HCT116 (cell line): Measurements from ENCODE around the gene SYT7. TPM values are rescaled to one million over a fixed set of nuclear protein-coding genes. Genes with fewer than 3 reads are reported as not detected.

ENCODE experiments used
- ATAC-seq: fragments of 200-7000 bp; cut with Tn5 transposase; 2 replicates; pipeline ENCODE4 v1.9.1; 2020; ENCODE audit warnings: mild to moderate bottlenecking, moderate library complexity
- BruUV-seq: library from RNA; stranded (reverse); fragments of 400-500 nt; replicated peaks from 2 replicates; lab custom pipeline; 2021; lab: Mats Ljungman, UMichigan
- CTCF ChIA-PET: fragments of 300-600 bp; sonication (Branson Sonifier 250); formaldehyde crosslinking; loops from one replicate; lab custom pipeline; 2021; ENCODE audit warnings: antibody characterized with exemption; lab: Charles Lee
- POLR2A ChIA-PET: fragments of 300-600, 350-600 bp; sonication (Branson Sonifier 250); formaldehyde crosslinking; loops from one replicate; lab custom pipeline; 2021; ENCODE audit warnings: antibody characterized with exemption; lab: Charles Lee
- RAD21 ChIA-PET, 2 experiments: fragments of 300-600 bp; sonication (Branson Sonifier 250); formaldehyde crosslinking; loops; one replicate each; lab custom pipeline; 2023; ENCODE audit warnings: low total read pairs in 2 of 2; ENCODE audit not compliant: uncharacterized antibody in 2 of 2, unreplicated experiment in 2 of 2, low non-redundant PET in 1 of 2; lab: Charles Lee
- DNase-seq: peaks from one replicate; pipeline ENCODE4 v3.0.0-alpha.2; 2010; ENCODE audit warnings: low read depth, low spot score
- H2AFZ ChIP-seq: fragments of 200-600 bp; shearing (Covaris generic), sonication (generic); 2 replicates; pipeline ENCODE4 v1.6.1; 2017; ENCODE audit warnings: low read depth, mixed run types, mixed read lengths, antibody characterized with exemption, low read length; ENCODE audit not compliant: poor library complexity, severe bottlenecking
- H3K27ac ChIP-seq: 2 replicates; pipeline ENCODE4 v1.5.1; 2012; ENCODE audit warnings: low read depth, low read length
- H3K27me3 ChIP-seq: fragments of 200-600 bp; sonication (generic); 2 replicates; pipeline ENCODE4 v1.6.1; 2016; ENCODE audit warnings: mixed run types, low read length, mixed read lengths; ENCODE audit not compliant: insufficient read depth
- H3K36me3 ChIP-seq, 2 experiments: fragments of 200-500 bp in 1 of 2; fragments of 200-600 bp in 1 of 2; sonication (Bioruptor generic) in 1 of 2; sonication (generic) in 1 of 2; 2 replicates each; pipeline versions ENCODE4 v1.5.1 to v1.6.1; 2014 to 2016; ENCODE audit warnings: low read length in 2 of 2, inconsistent platforms in 1 of 2, mixed read lengths in 1 of 2, mixed run types in 1 of 2; ENCODE audit not compliant: insufficient read depth in 2 of 2, control insufficient read depth in 1 of 2
- H3K4me1 ChIP-seq, 2 experiments: fragments of 200-600 bp in 1 of 2; sonication (generic) in 1 of 2; 2 replicates each; pipeline versions ENCODE4 v1.5.1 to v1.6.1; 2012 to 2017; ENCODE audit warnings: low read length in 2 of 2, inconsistent platforms in 1 of 2, mild to moderate bottlenecking in 1 of 2, mixed read lengths in 1 of 2, mixed run types in 1 of 2, moderate library complexity in 1 of 2; ENCODE audit not compliant: insufficient read depth in 2 of 2, control insufficient read depth in 1 of 2
- H3K4me2 ChIP-seq: fragments of 200-600 bp; sonication (generic); 2 replicates; pipeline ENCODE4 v1.6.1; 2017; ENCODE audit warnings: mixed run types, low read length, mixed read lengths
- H3K4me3 ChIP-seq, 2 experiments: fragments of 200-600 bp in 1 of 2; sonication (generic) in 1 of 2; replicated peaks in 1 of 2; 2 replicates each; pipeline ENCODE4 v1.5.1; 2011 to 2016; ENCODE audit warnings: low read length in 2 of 2, control low read depth in 1 of 2, low read depth in 1 of 2, mild to moderate bottlenecking in 1 of 2, mixed read lengths in 1 of 2, mixed run types in 1 of 2
- H3K79me2 ChIP-seq: fragments of 200-600 bp; sonication (generic); 2 replicates; pipeline ENCODE4 v1.6.1; 2017; ENCODE audit warnings: mild to moderate bottlenecking, mixed run types, low read length, moderate library complexity, mixed read lengths; ENCODE audit not compliant: insufficient read depth
- H3K9ac ChIP-seq: fragments of 200-600 bp; sonication (generic); 2 replicates; pipeline ENCODE4 v1.6.1; 2016; ENCODE audit warnings: low read length, mixed read lengths
- H3K9me2 ChIP-seq: fragments of 200-600 bp; sonication (generic), shearing (Covaris generic); 2 replicates; pipeline ENCODE4 v1.6.1; 2017; ENCODE audit warnings: mixed run types, mild to moderate bottlenecking, moderate library complexity; ENCODE audit not compliant: insufficient read depth
- H3K9me3 ChIP-seq, 2 experiments: fragments of 200-500 bp in 1 of 2; fragments of 200-600 bp in 1 of 2; sonication (Bioruptor generic) in 1 of 2; sonication (generic) in 1 of 2; 2 replicates each; pipeline ENCODE4 v1.6.1; 2014 to 2017; ENCODE audit warnings: low read length in 2 of 2, mixed read lengths in 2 of 2, inconsistent platforms in 1 of 2, low read depth in 1 of 2, mild to moderate bottlenecking in 1 of 2, mixed run types in 1 of 2, moderate library complexity in 1 of 2; ENCODE audit not compliant: control insufficient read depth in 1 of 2, insufficient read depth in 1 of 2
- H4K20me1 ChIP-seq: fragments of 200-600 bp; sonication (generic), shearing (Covaris generic); 2 replicates; pipeline ENCODE4 v1.6.1; 2017; ENCODE audit warnings: mixed run types, mild to moderate bottlenecking, moderate library complexity; ENCODE audit not compliant: insufficient read depth
- ATF3 ChIP-seq: IDR thresholded peaks from 2 replicates; pipeline ENCODE4 v1.6.1; 2012
- CEBPB ChIP-seq: IDR thresholded peaks from 2 replicates; pipeline ENCODE4 v1.6.1; 2012; ENCODE audit warnings: low read depth
- CTCF ChIP-seq, 3 experiments: fragments of 200-600 bp in 1 of 3; sonication (generic) in 1 of 3; IDR thresholded peaks in 2 of 3; conservative IDR thresholded peaks in 1 of 3; 2 replicates each; pipeline ENCODE4 v1.5.1; 2012 to 2017; ENCODE audit warnings: low read depth in 2 of 3, low read length in 2 of 3, antibody characterized with exemption in 1 of 3, borderline replicate concordance in 1 of 3, control low read depth in 1 of 3, mild to moderate bottlenecking in 1 of 3, mixed read lengths in 1 of 3, mixed run types in 1 of 3, moderate library complexity in 1 of 3; ENCODE audit not compliant: insufficient read depth in 1 of 3
- ELF1 ChIP-seq: IDR thresholded peaks from 2 replicates; pipeline ENCODE4 v1.6.1; 2012; ENCODE audit warnings: low read depth, borderline replicate concordance
- EZH2 ChIP-seq: fragments of 200-600 bp; sonication (generic); IDR thresholded peaks from 2 replicates; pipeline ENCODE4 v1.6.1; 2017; ENCODE audit warnings: antibody characterized with exemption, mixed run types
- EZH2phosphoT487 ChIP-seq: fragments of 200-600 bp; IDR thresholded peaks from 2 replicates; pipeline ENCODE4 v1.6.1; 2018; ENCODE audit warnings: antibody characterized with exemption, borderline replicate concordance
- FOSL1 ChIP-seq: IDR thresholded peaks from 2 replicates; pipeline ENCODE4 v1.6.1; 2012; ENCODE audit warnings: low read depth
- JUND ChIP-seq: IDR thresholded peaks from 2 replicates; pipeline ENCODE4 v1.6.1; 2012
- MAX ChIP-seq: IDR thresholded peaks from 2 replicates; pipeline ENCODE4 v1.6.1; 2012
- POLR2A ChIP-seq: IDR thresholded peaks from 2 replicates; pipeline ENCODE4 v1.7.0; 2011; ENCODE audit warnings: borderline replicate concordance; ENCODE audit not compliant: insufficient read depth, insufficient read length; ENCODE audit errors: extremely low read depth
- RAD21 ChIP-seq: IDR thresholded peaks from 2 replicates; pipeline ENCODE4 v1.6.1; 2012; ENCODE audit warnings: low read depth, mild to moderate bottlenecking
- REST ChIP-seq: IDR thresholded peaks from 2 replicates; pipeline ENCODE4 v1.6.1; 2012; ENCODE audit warnings: low read depth
- SIN3A ChIP-seq: IDR thresholded peaks from 2 replicates; pipeline ENCODE4 v1.6.1; 2012; ENCODE audit warnings: low read depth
- SRF ChIP-seq: IDR thresholded peaks from 2 replicates; pipeline ENCODE4 v1.6.1; 2012; ENCODE audit warnings: low read depth
- TCF7L2 ChIP-seq: IDR thresholded peaks from 2 replicates; pipeline ENCODE4 v1.7.0; 2011; ENCODE audit warnings: borderline replicate concordance, inconsistent platforms; ENCODE audit not compliant: insufficient read depth, insufficient read length; ENCODE audit errors: extremely low read depth
- ZBTB33 ChIP-seq: IDR thresholded peaks from 2 replicates; pipeline ENCODE4 v1.6.1; 2011; ENCODE audit warnings: mild to moderate bottlenecking, low read length, moderate library complexity; ENCODE audit not compliant: insufficient replicate concordance; ENCODE audit errors: extremely low read depth
- ZFX ChIP-seq: fragments of 450-650 bp; IDR thresholded peaks from 2 replicates; pipeline ENCODE4 v1.6.1; 2017
- ZNF274 ChIP-seq: fragments of 200-500 bp; sonication (Bioruptor generic); IDR thresholded peaks from 2 replicates; pipeline ENCODE4 v1.6.1; 2014; ENCODE audit warnings: mild to moderate bottlenecking, low read depth, low read length, inconsistent platforms
- intact Hi-C: fragments of 100-400 bp; cut with micrococcal nuclease; formaldehyde crosslinking; loops from 2 replicates; pipeline ENCODE4 v1.10.0; 2022
- total RNA-seq: library from RNA; stranded (reverse); gene quantifications from one replicate; pipeline ENCODE4 v1.2.1, GENCODE V29; 2021; ENCODE audit not compliant: unreplicated experiment

SYT7 gene
- total RNA-seq, 1 experiment from 2014 or later, result 27.4 TPM

GRCh38 chr11:61555051-61555969 is 25.6 kb downstream of the SYT7 start:
- ATAC-seq (no peak), DNase-seq (no peak)
- RAD21 ChIA-PET, result no interaction called here
- no peaks in the 10 kb centered on the region for H3K27me3 ChIP-seq
- H3K4me1 ChIP-seq, result peaks cover 12 to 35% of the 10 kb centered on the region in 2 experiments
- no peaks in the 10 kb centered on the region for H3K36me3 ChIP-seq
- intact Hi-C loops, result no loop called here
- POLR2A ChIA-PET, result no interaction called here
- H2AFZ ChIP-seq, result no peak overlapping the region
- no peaks in the 10 kb centered on the region for H3K79me2 ChIP-seq
- H3K9ac ChIP-seq, result no peak overlapping the region
- TF ChIP-seq REST (no peak), POLR2A (no peak), ZNF274 (no peak), SRF (no peak), JUND (no peak), RAD21 (no peak), EZH2phosphoT487 (no peak), CTCF (IDR thresholded peaks at IDR 0.05 in 2 of 3, conservative IDR thresholded peaks at IDR 0.05 in 1 of 3; ENCODE audit: borderline replicate concordance in 1 of 3, insufficient read depth in 1 of 3, low read depth in 2 of 3, low read length in 2 of 3) (no peak), MAX (no peak), EZH2 (no peak), SIN3A (no peak), ZBTB33 (no peak), FOSL1 (no peak), ELF1 (no peak), TCF7L2 (no peak), ATF3 (no peak), CEBPB (no peak), ZFX (no peak)
- H3K9me3 ChIP-seq, result no peaks in the 10 kb centered on the region
- BruUV-seq, result no TSS peak
- CTCF ChIA-PET, result no interaction called here
- no peak overlapping the region for H3K4me2 ChIP-seq
- H3K4me3 ChIP-seq, result no peak overlapping the region
- no peaks in the 10 kb centered on the region for H4K20me1 ChIP-seq
- H3K27ac ChIP-seq, result no peak overlapping the region
- no peaks in the 10 kb centered on the region for H3K9me2 ChIP-seq
